Measurements from ENCODE around the gene GUCY1B1.

The GUCY1B1 gene

GRCh38 chr4:155758481-155759371 lies at the start of gene GUCY1B1:
Gene GUCY1B1 (plus strand): TSS chr4:155759021. CDS start chr4:155759141, 120 bp downstream.
- H3K4me3 ChIP-seq (ENCODE audit: control insufficient read depth, low read depth, low read length), result peak within 1 kb of the TSS; percentile 74
- DNase-seq (ENCODE audit: low read depth), result peak; percentile 82
- TF ChIP-seq, protein P1, sequence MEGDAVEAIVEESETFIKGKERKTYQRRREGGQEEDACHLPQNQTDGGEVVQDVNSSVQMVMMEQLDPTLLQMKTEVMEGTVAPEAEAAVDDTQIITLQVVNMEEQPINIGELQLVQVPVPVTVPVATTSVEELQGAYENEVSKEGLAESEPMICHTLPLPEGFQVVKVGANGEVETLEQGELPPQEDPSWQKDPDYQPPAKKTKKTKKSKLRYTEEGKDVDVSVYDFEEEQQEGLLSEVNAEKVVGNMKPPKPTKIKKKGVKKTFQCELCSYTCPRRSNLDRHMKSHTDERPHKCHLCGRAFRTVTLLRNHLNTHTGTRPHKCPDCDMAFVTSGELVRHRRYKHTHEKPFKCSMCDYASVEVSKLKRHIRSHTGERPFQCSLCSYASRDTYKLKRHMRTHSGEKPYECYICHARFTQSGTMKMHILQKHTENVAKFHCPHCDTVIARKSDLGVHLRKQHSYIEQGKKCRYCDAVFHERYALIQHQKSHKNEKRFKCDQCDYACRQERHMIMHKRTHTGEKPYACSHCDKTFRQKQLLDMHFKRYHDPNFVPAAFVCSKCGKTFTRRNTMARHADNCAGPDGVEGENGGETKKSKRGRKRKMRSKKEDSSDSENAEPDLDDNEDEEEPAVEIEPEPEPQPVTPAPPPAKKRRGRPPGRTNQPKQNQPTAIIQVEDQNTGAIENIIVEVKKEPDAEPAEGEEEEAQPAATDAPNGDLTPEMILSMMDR (IDR thresholded peaks at IDR 0.05; ENCODE audit: control insufficient read depth, insufficient read depth, low read depth, low read length, missing control alignments), result peak; percentile 45

GRCh38 chr4:155709918-155710317 lies 48.9 kb upstream of the GUCY1B1 start:
- TF ChIP-seq, protein P1 (IDR thresholded peaks at IDR 0.05; ENCODE audit: control insufficient read depth, insufficient read depth, low read depth, low read length, missing control alignments), result no peak
- no peak overlapping the region for H3K4me3 ChIP-seq (ENCODE audit: control insufficient read depth, low read depth, low read length)
- DNase-seq (ENCODE audit: low read depth), result no peak

DNA sequence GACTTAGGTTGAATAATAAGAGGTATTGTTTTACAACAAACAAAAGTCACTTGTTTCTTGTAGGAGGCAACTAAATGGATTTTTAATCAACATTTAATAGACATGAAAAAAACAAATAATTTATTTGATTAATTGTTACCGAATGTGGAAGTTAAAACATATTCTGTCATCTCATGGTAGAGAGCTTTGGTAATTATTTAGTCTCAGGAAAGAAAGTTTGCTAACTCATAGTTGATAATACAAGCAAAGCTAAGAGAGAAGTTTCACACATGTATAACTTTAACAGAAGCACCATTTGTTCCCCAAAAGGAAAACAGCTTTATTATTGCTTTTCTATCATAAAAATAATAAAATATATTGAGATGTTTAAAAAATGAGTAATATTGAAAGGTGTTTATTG lies 47.3 kb upstream of the GUCY1B1 start:
- H3K4me3 ChIP-seq (ENCODE audit: control insufficient read depth, low read depth, low read length), result no peak overlapping the region
- TF ChIP-seq, protein P1 (IDR thresholded peaks at IDR 0.05; ENCODE audit: control insufficient read depth, insufficient read depth, low read depth, low read length, missing control alignments), result no peak
- DNase-seq (ENCODE audit: low read depth), result no peak

- H3K4me3 ChIP-seq (ENCODE audit: control insufficient read depth, low read depth, low read length), result no peak overlapping the region
- no peak for DNase-seq (ENCODE audit: low read depth)
- TF ChIP-seq, protein P1 (IDR thresholded peaks at IDR 0.05; ENCODE audit: control insufficient read depth, insufficient read depth, low read depth, low read length, missing control alignments), result no peak
Observed at GRCh38 chr4:155712846-155713245, 46.0 kb upstream of the GUCY1B1 start.

- TF ChIP-seq, protein P1 (IDR thresholded peaks at IDR 0.05; ENCODE audit: control insufficient read depth, insufficient read depth, low read depth, low read length, missing control alignments), result no peak
- no peak for DNase-seq (ENCODE audit: low read depth)
- no peak overlapping the region for H3K4me3 ChIP-seq (ENCODE audit: control insufficient read depth, low read depth, low read length)
Observed at GRCh38 chr4:155713911-155714310, 44.9 kb upstream of the GUCY1B1 start.

DNA sequence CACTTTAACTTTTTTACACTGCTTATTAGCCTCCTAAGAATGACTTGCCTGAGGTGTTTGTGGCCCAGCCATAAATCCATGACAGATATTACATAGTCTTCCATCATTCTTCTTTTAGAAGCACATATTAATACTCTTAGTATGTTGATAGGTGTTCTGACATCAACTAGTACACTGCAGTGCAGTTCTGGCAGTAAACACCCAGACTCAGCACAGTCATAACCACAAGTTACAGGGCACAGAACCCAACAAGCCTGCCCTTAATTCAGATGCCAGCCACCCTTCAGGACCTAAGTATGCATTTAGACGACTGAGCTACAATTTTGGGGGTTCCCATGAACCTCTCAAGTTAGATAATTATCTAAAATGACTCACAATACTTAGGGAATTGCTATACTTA lies 36.5 kb upstream of the GUCY1B1 start:
- TF ChIP-seq, protein P1 (IDR thresholded peaks at IDR 0.05; ENCODE audit: control insufficient read depth, insufficient read depth, low read depth, low read length, missing control alignments), result no peak
- no peak for DNase-seq (ENCODE audit: low read depth)

More for the DNA sequence above, 36.5 kb upstream of the GUCY1B1 start:
- H3K4me3 ChIP-seq (ENCODE audit: control insufficient read depth, low read depth, low read length), result no peak overlapping the region
